ENCODE data around the gene TEAD2. TPM values are rescaled to one million over a fixed set of nuclear protein-coding genes. Genes with fewer than 3 reads are reported as not detected.

Gene TEAD2
- total and polyA plus RNA-seq, 4 donors: 17.7 to 48.8 (median 42.3) TPM

DNA sequence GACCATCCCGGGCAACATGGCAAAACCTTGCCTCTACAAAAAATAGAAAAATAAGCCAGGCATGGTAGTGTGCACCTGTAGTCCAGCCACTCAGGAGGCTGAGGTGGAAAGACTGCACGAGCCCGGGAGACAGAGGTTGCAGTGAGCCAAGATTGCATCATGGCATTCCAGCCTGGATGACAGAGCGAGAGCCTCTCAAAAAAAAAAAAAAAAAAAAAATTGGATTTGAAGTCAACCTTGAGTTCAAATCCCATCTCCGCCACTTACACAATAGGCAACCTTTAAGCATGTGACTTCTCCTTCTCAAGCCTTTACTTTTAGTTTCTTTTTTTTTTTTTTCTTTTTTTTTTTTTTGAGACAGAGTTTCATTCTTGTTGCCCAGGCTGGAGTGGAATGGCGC, 37.8 kb upstream of the TEAD2 start:
- no peaks in the 10 kb centered on the region for H3K36me3 ChIP-seq (ENCODE audit: control insufficient read depth in 1 of 2, insufficient read depth in 2 of 2, low read length in 1 of 2)
- H3K9me3 ChIP-seq (ENCODE audit: control insufficient read depth, low read length): no peaks in the 10 kb centered on the region
- ATAC-seq (ENCODE audit: low FRiP score): no peak
- WGBS, 2 donors: 85 to 90% methylated on average over 6 of the region's 6 CpGs
- no peaks in the 10 kb centered on the region for H3K27me3 ChIP-seq (ENCODE audit: control insufficient read depth in 1 of 2, insufficient read depth in 2 of 2, low read length in 1 of 2)
- no peaks in the 10 kb centered on the region for H3K4me1 ChIP-seq (ENCODE audit: control insufficient read depth in 1 of 2, insufficient read depth in 2 of 2, low read length in 2 of 2)
- no peak overlapping the region for H3K4me3 ChIP-seq (ENCODE audit: low read length in 2 of 2)
- no peak overlapping the region for H3K27ac ChIP-seq (ENCODE audit: low read depth in 1 of 2, low read length in 2 of 2)
- no peak for DNase-seq
- intact Hi-C loops (cut with DNase I): no loop called here

DNA sequence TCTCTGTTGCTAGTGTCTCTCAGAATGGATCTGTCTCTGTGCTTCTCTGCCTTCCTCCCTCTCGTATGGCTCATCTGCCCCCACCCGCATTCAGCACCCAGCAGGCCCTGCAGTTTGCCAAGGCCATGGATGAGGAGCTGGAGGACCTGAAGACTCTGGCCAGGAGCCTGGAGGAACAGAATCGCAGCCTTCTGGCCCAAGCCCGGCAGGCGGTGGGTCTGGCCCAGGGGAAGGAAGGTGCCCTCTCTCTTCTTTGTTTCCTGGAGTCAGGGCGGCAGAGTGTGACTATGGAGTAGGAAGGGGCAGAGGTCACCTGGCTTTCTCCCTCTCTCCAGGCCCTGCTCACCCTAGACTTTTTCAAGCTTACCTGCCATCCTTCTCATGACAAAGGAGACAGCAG, 36.7 kb upstream of the TEAD2 start:
- intact Hi-C loops (cut with DNase I): loop anchor here (5.0 to 10.0 kb wide), 2 partner anchors 146 to 163 kb away; no protein-coding TSS in a partner anchor

DNA sequence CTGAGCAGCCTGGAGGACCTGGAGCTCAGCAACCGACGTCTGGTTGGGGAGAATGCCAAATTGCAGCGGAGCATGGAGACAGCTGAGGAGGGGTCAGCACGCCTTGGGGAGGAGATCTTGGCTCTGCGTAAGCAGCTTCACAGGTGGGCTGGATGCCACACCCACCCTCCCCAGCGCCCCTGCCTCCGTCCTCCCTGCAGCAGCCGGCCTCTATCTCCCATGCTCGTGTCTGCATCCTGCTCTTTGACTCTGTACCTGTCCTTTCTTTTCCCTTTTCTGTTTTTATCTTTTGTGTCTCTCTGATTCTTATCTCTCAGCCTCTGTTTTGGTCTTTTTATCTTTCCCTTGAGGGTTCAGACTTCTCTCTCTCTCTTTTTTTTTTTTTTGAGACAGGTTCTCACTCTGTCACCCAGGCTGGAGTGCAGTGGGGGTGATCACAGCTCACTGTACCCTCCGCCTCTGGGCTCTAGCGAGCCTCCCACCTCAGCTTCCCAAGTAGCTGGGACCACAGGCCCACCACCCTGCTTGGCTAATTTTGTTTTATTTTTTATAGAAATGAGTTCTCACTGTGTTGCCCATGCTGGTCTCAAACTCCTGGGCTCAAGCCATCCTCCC, 35.9 kb upstream of the TEAD2 start:
- no peak overlapping the region for H3K4me3 ChIP-seq (ENCODE audit: low read length in 2 of 2)
- no peak overlapping the region for H3K27ac ChIP-seq (ENCODE audit: low read depth in 1 of 2, low read length in 2 of 2)
- H3K9me3 ChIP-seq (ENCODE audit: control insufficient read depth, low read length): no peaks in the 10 kb centered on the region
- ATAC-seq (ENCODE audit: low FRiP score) (no peak), DNase-seq (no peak)
- no peaks in the 10 kb centered on the region for H3K4me1 ChIP-seq (ENCODE audit: control insufficient read depth in 1 of 2, insufficient read depth in 2 of 2, low read length in 2 of 2)
- intact Hi-C loops (cut with DNase I): loop anchor here (5.0 to 10.0 kb wide), 2 partner anchors 147 to 164 kb away; no protein-coding TSS in a partner anchor
- 71 to 75% methylated on average over 11 of the region's 11 CpGs for WGBS, 2 donors
- H3K27me3 ChIP-seq (ENCODE audit: control insufficient read depth in 1 of 2, insufficient read depth in 2 of 2, low read length in 1 of 2): no peaks in the 10 kb centered on the region
- H3K36me3 ChIP-seq (ENCODE audit: control insufficient read depth in 1 of 2, insufficient read depth in 2 of 2, low read length in 1 of 2): no peaks in the 10 kb centered on the region

More for the DNA sequence above, 36.7 kb upstream of the TEAD2 start:
- 86 to 88% methylated on average over 6 of the region's 6 CpGs for WGBS, 2 donors
- ATAC-seq (ENCODE audit: low FRiP score) (no peak), DNase-seq (no peak)
- no peaks in the 10 kb centered on the region for H3K27me3 ChIP-seq (ENCODE audit: control insufficient read depth in 1 of 2, insufficient read depth in 2 of 2, low read length in 1 of 2)
- H3K27ac ChIP-seq (ENCODE audit: low read depth in 1 of 2, low read length in 2 of 2): no peak overlapping the region
- H3K36me3 ChIP-seq (ENCODE audit: control insufficient read depth in 1 of 2, insufficient read depth in 2 of 2, low read length in 1 of 2): no peaks in the 10 kb centered on the region
- no peaks in the 10 kb centered on the region for H3K9me3 ChIP-seq (ENCODE audit: control insufficient read depth, low read length)
- H3K4me3 ChIP-seq (ENCODE audit: low read length in 2 of 2): no peak overlapping the region
- H3K4me1 ChIP-seq (ENCODE audit: control insufficient read depth in 1 of 2, insufficient read depth in 2 of 2, low read length in 2 of 2): no peaks in the 10 kb centered on the region

DNA sequence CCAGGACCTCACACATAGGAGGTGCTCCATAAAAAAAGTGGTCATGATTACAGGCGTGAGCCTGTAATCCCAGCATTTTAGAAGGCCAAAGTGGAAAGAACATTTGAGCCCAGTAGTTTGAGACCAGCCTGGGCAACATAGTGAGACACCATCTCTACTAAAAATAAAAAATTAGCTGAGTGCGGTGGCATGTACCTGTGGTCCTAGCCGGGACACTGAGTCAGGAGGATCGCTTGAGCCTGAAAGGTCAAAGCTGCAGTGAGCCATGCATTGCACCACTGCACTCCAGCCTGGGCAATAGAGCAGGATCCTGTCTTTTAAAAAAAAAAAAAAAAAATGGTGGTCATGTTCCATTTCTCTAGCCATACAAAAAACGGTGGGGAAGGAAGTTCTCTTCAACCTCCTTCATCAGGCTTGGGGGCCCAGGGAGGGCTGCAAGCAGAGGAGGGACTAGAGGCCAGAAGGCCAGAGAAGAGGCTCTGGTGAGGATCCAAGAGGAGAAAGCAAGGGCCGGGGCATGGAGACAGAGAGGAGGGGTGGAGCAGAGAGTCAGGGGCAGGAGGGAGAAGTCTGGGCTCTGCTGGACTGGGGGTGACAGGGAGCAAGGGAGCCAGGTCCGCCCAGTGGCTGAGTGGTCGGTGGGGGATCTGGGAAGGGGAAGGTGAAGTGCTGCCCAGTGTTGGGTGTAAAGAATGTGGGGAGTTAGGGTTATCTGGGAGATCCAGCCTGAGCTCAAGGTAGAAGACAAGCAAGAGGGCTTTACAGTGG, 34.7 kb upstream of the TEAD2 start:
- H3K36me3 ChIP-seq (ENCODE audit: control insufficient read depth in 1 of 2, insufficient read depth in 2 of 2, low read length in 1 of 2): no peaks in the 10 kb centered on the region
- H3K4me3 ChIP-seq (ENCODE audit: low read length in 2 of 2): no peak overlapping the region
- no peak overlapping the region for H3K27ac ChIP-seq (ENCODE audit: low read depth in 1 of 2, low read length in 2 of 2)
- DNase-seq (no peak), ATAC-seq (ENCODE audit: low FRiP score) (no peak)
- 80 to 81% methylated on average over 8 of the region's 8 CpGs for WGBS, 2 donors
- H3K27me3 ChIP-seq (ENCODE audit: control insufficient read depth in 1 of 2, insufficient read depth in 2 of 2, low read length in 1 of 2): no peaks in the 10 kb centered on the region
- intact Hi-C loops (cut with DNase I): loop anchor here (5.0 to 10.0 kb wide), 2 partner anchors 148 to 165 kb away; no protein-coding TSS in a partner anchor
- H3K4me1 ChIP-seq (ENCODE audit: control insufficient read depth in 1 of 2, insufficient read depth in 2 of 2, low read length in 2 of 2): no peaks in the 10 kb centered on the region
- H3K9me3 ChIP-seq (ENCODE audit: control insufficient read depth, low read length): no peaks in the 10 kb centered on the region

DNA sequence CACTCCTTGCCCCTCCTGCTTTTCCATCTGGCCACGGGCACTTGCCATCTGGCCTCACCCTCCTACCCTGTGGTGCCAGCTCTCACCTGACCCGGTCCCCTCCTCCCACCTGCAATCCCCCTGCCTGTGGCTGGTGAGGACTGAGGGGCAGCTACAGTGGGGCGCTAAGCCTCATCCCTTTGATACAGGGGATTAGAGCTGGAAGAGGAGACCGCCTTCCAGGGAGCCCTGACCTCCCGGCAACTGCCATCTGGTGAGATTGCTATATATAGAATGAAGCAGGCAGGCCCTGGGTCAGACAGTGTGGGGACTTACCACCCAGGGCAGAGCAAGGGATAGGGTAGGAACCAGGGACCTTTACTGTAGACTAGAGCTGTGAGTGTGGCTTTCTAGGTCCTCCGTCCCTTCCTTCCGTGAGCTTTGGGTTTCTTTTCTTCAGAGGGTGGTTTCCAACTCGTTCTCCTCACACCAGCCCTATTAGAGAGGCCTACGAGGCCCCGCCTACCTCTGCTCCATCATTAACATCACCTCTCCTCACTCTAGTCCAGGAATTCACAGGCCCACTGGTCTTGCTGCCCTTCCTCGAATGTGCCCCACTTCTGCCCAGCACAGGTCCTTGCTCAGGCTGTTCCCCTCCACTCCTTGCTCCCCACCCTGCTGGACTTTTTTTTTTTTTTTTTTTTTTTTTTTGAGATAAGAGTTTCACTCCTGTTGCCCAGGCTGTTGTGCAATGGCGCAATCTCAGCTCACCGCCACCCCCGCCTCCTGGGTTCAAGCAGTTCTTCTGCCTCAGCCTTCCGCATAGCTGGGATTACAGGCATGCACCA, 33.6 kb upstream of the TEAD2 start:
- Histone ChIP-seq H3K27me3 (ENCODE audit: control insufficient read depth in 1 of 2, insufficient read depth in 2 of 2, low read length in 1 of 2) (no peaks in the 10 kb centered on the region), H3K4me3 (ENCODE audit: low read length in 2 of 2) (no peak overlapping the region), H3K36me3 (ENCODE audit: control insufficient read depth in 1 of 2, insufficient read depth in 2 of 2, low read length in 1 of 2) (no peaks in the 10 kb centered on the region), H3K4me1 (ENCODE audit: control insufficient read depth in 1 of 2, insufficient read depth in 2 of 2, low read length in 2 of 2) (no peaks in the 10 kb centered on the region), H3K27ac (ENCODE audit: low read depth in 1 of 2, low read length in 2 of 2) (no peak overlapping the region), H3K9me3 (ENCODE audit: control insufficient read depth, low read length) (no peaks in the 10 kb centered on the region)
- ATAC-seq (ENCODE audit: low FRiP score) (no peak), DNase-seq (no peak)
- intact Hi-C loops (cut with DNase I): loop anchor here (5.0 to 10.0 kb wide), 2 partner anchors 149 to 167 kb away; no protein-coding TSS in a partner anchor
- 76 to 80% methylated on average over 15 of the region's 15 CpGs for WGBS, 2 donors

DNA sequence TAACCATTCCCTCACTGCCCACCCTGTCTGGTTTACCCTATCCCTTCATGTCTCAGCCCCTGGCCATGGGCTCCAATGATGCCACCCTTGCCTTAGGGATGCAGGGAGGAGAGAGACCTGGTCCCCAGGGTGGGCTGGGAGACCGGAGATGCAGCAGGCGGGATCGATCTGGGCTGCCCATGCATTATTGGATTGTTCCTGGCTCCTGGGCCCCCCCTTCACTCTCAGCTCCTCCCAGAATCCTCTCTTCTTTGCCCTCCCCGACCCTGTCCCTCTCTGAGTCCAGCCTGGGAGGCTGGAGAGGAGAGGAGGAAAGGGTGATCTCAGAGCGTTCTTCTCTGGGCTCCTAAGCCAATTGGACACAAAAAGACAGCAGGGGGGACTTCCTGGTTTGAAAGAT, 31.7 kb upstream of the TEAD2 start:
- intact Hi-C loops (cut with DNase I): loop anchor here in 1 of 2 donors (10.0 kb wide), 1 partner anchor 151 kb away; no protein-coding TSS in a partner anchor
- Histone ChIP-seq H3K36me3 (ENCODE audit: control insufficient read depth in 1 of 2, insufficient read depth in 2 of 2, low read length in 1 of 2) (no peaks in the 10 kb centered on the region), H3K4me3 (ENCODE audit: low read length in 2 of 2) (no peak overlapping the region), H3K27me3 (ENCODE audit: control insufficient read depth in 1 of 2, insufficient read depth in 2 of 2, low read length in 1 of 2) (no peaks in the 10 kb centered on the region), H3K27ac (ENCODE audit: low read depth in 1 of 2, low read length in 2 of 2) (no peak overlapping the region), H3K9me3 (ENCODE audit: control insufficient read depth, low read length) (no peaks in the 10 kb centered on the region), H3K4me1 (ENCODE audit: control insufficient read depth in 1 of 2, insufficient read depth in 2 of 2, low read length in 2 of 2) (no peaks in the 10 kb centered on the region)
- no peak for DNase-seq
- ATAC-seq (ENCODE audit: low FRiP score): no peak
- WGBS, 2 donors: 50 to 55% methylated on average over 5 of the region's 5 CpGs

DNA sequence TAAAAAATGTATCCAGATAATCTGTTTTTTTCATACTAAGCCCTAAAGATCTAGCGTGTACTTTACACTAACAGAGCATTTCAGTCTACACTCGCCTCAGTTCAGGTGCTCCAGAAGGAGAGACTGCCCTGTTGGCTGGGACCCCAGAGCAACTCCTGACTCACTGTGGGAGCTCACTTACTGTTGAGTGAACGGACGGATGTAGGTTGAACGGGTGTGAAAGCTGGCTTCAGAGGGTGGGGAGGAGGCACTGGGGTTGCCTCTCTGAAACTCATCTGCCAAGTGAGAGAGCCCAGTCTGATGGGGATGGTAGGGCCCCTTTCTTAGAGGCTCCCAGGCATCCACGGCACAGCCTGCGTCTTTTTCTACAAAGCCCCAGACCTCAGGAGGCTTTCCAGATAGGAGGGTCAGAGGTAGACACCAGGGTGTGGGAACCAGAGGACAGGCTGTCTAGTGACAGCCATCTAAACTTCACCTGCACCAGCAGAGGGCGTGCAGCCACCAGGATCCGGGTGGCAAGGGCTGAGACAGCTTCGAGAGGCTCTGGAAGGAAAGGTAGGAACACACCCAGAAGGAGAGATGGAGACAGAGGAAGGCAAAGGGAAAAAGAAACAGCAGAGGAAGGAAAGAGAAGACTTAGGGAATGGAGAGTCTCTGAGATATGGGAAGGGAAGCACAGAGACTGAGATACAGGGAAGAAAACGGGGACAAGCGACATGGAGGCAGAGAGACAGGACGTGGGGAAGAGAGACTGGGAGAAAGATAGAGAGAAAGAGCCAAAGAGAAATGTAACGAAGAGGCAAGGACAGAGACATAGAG, 29.6 kb upstream of the TEAD2 start:
- Histone ChIP-seq H3K9me3 (ENCODE audit: control insufficient read depth, low read length) (no peaks in the 10 kb centered on the region), H3K27ac (ENCODE audit: low read depth in 1 of 2, low read length in 2 of 2) (no peak overlapping the region), H3K36me3 (ENCODE audit: control insufficient read depth in 1 of 2, insufficient read depth in 2 of 2, low read length in 1 of 2) (no peaks in the 10 kb centered on the region), H3K4me3 (ENCODE audit: low read length in 2 of 2) (no peak overlapping the region), H3K4me1 (ENCODE audit: control insufficient read depth in 1 of 2, insufficient read depth in 2 of 2, low read length in 2 of 2) (no peaks in the 10 kb centered on the region), H3K27me3 (ENCODE audit: control insufficient read depth in 1 of 2, insufficient read depth in 2 of 2, low read length in 1 of 2) (no peaks in the 10 kb centered on the region)
- 16 to 27% methylated on average over 14 of the region's 14 CpGs for WGBS, 2 donors
- DNase-seq (peak; percentile 86 to 91), ATAC-seq (ENCODE audit: low FRiP score) (peak; percentile 71)
- intact Hi-C loops (cut with DNase I): loop anchor here (1.0 to 10.0 kb wide), 3 partner anchors 51 to 153 kb away; no protein-coding TSS in a partner anchor

DNA sequence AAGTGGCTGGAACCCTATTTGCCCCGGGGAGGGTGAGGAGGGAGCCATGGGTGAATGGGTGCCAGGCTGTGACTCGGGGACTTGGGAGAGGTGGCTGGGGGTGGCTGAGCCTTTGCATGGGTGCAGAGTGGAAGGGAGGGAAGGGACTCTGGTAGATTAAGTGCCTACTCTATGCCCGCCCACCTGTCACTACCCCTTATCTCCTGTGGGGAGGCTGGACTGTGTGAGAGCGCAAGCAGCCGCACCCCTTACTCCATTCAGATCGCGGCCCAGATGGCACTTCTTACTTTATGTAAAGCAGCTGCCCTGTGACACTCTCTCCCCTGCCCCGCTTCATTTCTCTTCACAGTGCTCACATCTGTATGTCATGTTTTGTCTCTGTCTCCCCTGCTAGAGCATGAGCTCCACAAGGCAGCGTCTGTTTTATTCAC, 28.7 kb upstream of the TEAD2 start:
- Histone ChIP-seq H3K36me3 (ENCODE audit: control insufficient read depth in 1 of 2, insufficient read depth in 2 of 2, low read length in 1 of 2) (no peaks in the 10 kb centered on the region), H3K27me3 (ENCODE audit: control insufficient read depth in 1 of 2, insufficient read depth in 2 of 2, low read length in 1 of 2) (no peaks in the 10 kb centered on the region), H3K9me3 (ENCODE audit: control insufficient read depth, low read length) (no peaks in the 10 kb centered on the region), H3K4me3 (ENCODE audit: low read length in 2 of 2) (no peak overlapping the region), H3K27ac (ENCODE audit: low read depth in 1 of 2, low read length in 2 of 2) (no peak overlapping the region), H3K4me1 (ENCODE audit: control insufficient read depth in 1 of 2, insufficient read depth in 2 of 2, low read length in 2 of 2) (no peaks in the 10 kb centered on the region)
- DNase-seq (no peak), ATAC-seq (ENCODE audit: low FRiP score) (no peak)
- intact Hi-C loops (cut with DNase I): loop anchor here in 1 of 2 donors (2.0 to 10.0 kb wide), 2 partner anchors 52 to 154 kb away; no protein-coding TSS in a partner anchor
- WGBS, 2 donors: 43 to 51% methylated on average over 9 of the region's 9 CpGs

Data from aorta (tissue), 5 donors.